LNCaP clone FGC (cell line): ENCODE measurements around the gene STH.
"Not testable (repeated sequence)": the region's sequence is repeated elsewhere in the genome, so short reads cannot be mapped to it uniquely, and the experiment has no call there.

ENCODE experiments used
- DNase-seq: peaks from one replicate; pipeline ENCODE4 v3.0.0-alpha.2; 2011; ENCODE audit warnings: low read depth
- H3K4me3 ChIP-seq: 2 replicates; pipeline ENCODE4 v1.5.1; 2011; ENCODE audit warnings: mild to moderate bottlenecking, low read depth, low read length, control low read depth
- TF ChIP-seq, protein P1 (sequence below): IDR thresholded peaks from 2 replicates; pipeline ENCODE4 v1.5.1; 2012; ENCODE audit warnings: mild to moderate bottlenecking; ENCODE audit not compliant: control insufficient read depth, insufficient read depth; ENCODE audit errors: extremely low read depth

STH gene

DNA sequence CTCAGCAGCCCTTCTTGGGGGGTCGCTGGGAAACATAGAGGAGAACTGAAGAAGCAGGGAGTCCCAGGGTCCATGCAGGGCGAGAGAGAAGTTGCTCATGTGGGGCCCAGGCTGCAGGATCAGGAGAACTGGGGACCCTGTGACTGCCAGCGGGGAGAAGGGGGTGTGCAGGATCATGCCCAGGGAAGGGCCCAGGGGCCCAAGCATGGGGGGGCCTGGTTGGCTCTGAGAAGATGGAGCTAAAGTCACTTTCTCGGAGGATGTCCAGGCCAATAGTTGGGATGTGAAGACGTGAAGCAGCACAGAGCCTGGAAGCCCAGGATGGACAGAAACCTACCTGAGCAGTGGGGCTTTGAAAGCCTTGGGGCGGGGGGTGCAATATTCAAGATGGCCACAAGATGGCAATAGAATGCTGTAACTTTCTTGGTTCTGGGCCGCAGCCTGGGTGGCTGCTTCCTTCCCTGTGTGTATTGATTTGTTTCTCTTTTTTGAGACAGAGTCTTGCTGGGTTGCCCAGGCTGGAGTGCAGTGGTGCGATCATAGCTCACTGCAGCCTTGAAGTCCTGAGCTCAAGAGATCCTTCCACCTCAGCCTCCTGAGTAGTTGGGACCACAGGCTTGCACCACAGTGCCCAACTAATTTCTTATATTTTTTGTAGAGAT, 3.4 kb downstream of the STH start:
- DNase-seq = peak; percentile 23
- no peak overlapping the region for H3K4me3 ChIP-seq
- TF ChIP-seq, protein P1, sequence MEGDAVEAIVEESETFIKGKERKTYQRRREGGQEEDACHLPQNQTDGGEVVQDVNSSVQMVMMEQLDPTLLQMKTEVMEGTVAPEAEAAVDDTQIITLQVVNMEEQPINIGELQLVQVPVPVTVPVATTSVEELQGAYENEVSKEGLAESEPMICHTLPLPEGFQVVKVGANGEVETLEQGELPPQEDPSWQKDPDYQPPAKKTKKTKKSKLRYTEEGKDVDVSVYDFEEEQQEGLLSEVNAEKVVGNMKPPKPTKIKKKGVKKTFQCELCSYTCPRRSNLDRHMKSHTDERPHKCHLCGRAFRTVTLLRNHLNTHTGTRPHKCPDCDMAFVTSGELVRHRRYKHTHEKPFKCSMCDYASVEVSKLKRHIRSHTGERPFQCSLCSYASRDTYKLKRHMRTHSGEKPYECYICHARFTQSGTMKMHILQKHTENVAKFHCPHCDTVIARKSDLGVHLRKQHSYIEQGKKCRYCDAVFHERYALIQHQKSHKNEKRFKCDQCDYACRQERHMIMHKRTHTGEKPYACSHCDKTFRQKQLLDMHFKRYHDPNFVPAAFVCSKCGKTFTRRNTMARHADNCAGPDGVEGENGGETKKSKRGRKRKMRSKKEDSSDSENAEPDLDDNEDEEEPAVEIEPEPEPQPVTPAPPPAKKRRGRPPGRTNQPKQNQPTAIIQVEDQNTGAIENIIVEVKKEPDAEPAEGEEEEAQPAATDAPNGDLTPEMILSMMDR = peak; percentile 83

DNA sequence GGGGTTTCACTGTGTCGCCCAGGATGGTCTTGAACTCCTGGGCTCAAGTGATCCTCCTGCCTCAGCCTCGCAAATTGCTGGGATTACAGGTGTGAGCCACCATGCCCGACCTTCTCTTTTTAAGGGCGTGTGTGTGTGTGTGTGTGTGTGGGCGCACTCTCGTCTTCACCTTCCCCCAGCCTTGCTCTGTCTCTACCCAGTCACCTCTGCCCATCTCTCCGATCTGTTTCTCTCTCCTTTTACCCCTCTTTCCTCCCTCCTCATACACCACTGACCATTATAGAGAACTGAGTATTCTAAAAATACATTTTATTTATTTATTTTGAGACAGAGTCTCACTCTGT, 3.9 kb downstream of the STH start:
- TF ChIP-seq, protein P1 = no peak
- DNase-seq = no peak
- no peak overlapping the region for H3K4me3 ChIP-seq

DNA sequence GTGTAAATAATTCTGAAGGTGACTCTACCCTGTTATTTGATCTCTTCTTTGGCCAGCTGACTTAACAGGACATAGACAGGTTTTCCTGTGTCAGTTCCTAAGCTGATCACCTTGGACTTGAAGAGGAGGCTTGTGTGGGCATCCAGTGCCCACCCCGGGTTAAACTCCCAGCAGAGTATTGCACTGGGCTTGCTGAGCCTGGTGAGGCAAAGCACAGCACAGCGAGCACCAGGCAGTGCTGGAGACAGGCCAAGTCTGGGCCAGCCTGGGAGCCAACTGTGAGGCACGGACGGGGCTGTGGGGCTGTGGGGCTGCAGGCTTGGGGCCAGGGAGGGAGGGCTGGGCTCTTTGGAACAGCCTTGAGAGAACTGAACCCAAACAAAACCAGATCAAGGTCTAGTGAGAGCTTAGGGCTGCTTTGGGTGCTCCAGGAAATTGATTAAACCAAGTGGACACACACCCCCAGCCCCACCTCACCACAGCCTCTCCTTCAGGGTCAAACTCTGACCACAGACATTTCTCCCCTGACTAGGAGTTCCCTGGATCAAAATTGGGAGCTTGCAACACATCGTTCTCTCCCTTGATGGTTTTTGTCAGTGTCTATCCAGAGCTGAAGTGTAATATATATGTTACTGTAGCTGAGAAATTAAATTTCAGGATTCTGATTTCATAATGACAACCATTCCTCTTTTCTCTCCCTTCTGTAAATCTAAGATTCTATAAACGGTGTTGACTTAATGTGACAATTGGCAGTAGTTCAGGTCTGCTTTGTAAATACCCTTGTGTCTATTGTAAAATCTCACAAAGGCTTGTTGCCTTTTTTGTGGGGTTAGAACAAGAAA, 5.1 kb downstream of the STH start:
- peak; percentile 79 for DNase-seq
- TF ChIP-seq, protein P1 = no peak
- peak overlapping the region; percentile 21 for H3K4me3 ChIP-seq

DNA sequence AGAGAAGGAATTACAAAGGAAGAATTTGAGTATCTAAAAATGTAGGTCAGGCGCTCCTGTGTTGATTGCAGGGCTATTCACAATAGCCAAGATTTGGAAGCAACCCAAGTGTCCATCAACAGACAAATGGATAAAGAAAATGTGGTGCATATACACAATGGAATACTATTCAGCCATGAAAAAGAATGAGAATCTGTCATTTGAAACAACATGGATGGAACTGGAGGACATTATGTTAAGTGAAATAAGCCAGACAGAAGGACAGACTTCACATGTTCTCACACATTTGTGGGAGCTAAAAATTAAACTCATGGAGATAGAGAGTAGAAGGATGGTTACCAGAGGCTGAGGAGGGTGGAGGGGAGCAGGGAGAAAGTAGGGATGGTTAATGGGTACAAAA, 7.0 kb downstream of the STH start:
- not testable (repeated sequence) for DNase-seq, H3K4me3 ChIP-seq

DNA sequence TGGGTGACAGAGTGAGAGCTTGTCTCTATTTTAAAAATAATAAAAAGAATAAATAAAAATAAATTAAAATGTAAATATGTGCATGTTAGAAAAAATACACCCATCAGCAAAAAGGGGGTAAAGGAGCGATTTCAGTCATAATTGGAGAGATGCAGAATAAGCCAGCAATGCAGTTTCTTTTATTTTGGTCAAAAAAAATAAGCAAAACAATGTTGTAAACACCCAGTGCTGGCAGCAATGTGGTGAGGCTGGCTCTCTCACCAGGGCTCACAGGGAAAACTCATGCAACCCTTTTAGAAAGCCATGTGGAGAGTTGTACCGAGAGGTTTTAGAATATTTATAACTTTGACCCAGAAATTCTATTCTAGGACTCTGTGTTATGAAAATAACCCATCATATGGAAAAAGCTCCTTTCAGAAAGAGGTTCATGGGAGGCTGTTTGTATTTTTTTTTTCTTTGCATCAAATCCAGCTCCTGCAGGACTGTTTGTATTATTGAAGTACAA, 8.5 kb downstream of the STH start:
- TF ChIP-seq, protein P1 = no peak
- no peak overlapping the region for H3K4me3 ChIP-seq
- DNase-seq = no peak

DNA sequence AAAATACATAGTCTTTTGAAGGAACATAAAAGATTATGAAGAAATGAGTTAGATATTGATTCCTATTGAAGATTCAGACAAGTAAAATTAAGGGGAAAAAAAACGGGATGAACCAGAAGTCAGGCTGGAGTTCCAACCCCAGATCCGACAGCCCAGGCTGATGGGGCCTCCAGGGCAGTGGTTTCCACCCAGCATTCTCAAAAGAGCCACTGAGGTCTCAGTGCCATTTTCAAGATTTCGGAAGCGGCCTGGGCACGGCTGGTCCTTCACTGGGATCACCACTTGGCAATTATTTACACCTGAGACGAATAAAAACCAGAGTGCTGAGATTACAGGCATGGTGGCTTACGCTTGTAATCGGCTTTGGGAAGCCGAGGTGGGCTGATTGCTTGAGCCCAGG, 9.5 kb downstream of the STH start:
- H3K4me3 ChIP-seq = no peak overlapping the region
- no peak for DNase-seq
- TF ChIP-seq, protein P1 = no peak

DNA sequence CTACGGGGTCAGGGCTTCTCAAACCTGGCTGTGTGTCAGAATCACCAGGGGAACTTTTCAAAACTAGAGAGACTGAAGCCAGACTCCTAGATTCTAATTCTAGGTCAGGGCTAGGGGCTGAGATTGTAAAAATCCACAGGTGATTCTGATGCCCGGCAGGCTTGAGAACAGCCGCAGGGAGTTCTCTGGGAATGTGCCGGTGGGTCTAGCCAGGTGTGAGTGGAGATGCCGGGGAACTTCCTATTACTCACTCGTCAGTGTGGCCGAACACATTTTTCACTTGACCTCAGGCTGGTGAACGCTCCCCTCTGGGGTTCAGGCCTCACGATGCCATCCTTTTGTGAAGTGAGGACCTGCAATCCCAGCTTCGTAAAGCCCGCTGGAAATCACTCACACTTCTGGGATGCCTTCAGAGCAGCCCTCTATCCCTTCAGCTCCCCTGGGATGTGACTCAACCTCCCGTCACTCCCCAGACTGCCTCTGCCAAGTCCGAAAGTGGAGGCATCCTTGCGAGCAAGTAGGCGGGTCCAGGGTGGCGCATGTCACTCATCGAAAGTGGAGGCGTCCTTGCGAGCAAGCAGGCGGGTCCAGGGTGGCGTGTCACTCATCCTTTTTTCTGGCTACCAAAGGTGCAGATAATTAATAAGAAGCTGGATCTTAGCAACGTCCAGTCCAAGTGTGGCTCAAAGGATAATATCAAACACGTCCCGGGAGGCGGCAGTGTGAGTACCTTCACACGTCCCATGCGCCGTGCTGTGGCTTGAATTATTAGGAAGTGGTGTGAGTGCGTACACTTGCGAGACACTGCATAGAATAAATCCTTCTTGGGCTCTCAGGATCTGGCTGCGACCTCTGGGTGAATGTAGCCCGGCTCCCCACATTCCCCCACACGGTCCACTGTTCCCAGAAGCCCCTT, 10.9 kb downstream of the STH start:
- H3K4me3 ChIP-seq = no peak overlapping the region
- no peak for DNase-seq
- TF ChIP-seq, protein P1 = no peak
